Measurements from ENCODE around the gene CAV2. TPM values are rescaled to one million over a fixed set of nuclear protein-coding genes. Genes with fewer than 3 reads are reported as not detected.
A peak's percentile ranks its signal among the peaks of the same experiment; 100 is the strongest.

Gene CAV2
- not detected for polyA plus RNA-seq (ENCODE audit: low read depth in 6 of 6)

- peaks cover 0 to 7% of the 10 kb centered on the region in 2 donors for H3K36me3 Mint-ChIP-seq
- peaks cover 0 to 2% (median 0%) of the 10 kb centered on the region in 7 donors for H3K9me3 Mint-ChIP-seq
- peaks cover 11 to 16% (median 13%) of the 10 kb centered on the region in 3 donors for H3K4me1 Mint-ChIP-seq
- H3K27ac Mint-ChIP-seq: peak within 1 kb of the TSS in 1 of 6 donors; percentile 60
- H3K27me3 Mint-ChIP-seq: peaks cover 46 to 56% (median 56%) of the 10 kb centered on the region in 3 donors
- ATAC-seq (ENCODE audit: low read depth in 2 of 2): peak; percentile 48 to 54
- DNase-seq: no peak
- peak within 1 kb of the TSS; percentile 70 to 87 (median 78) for H3K4me3 Mint-ChIP-seq
Measured at GRCh38 chr7:116499168-116500077, at the start of gene CAV2. Gene CAV2, plus strand, starts transcription at chr7:116499738. Its CDS starts 44 bp downstream, at chr7:116499782.

- Mint-ChIP-seq H3K27me3 (peaks cover 5 to 23% (median 5%) of the 10 kb centered on the region in 3 donors), H3K36me3 (no peaks in the 10 kb centered on the region)
Measured at GRCh38 chr7:116449950-116450349, 49.6 kb upstream of the CAV2 start.

GRCh38 chr7:116451957-116452729 lies 47.4 kb upstream of the CAV2 start:
- ATAC-seq (ENCODE audit: low read depth in 2 of 2): no peak
- DNase-seq: no peak
- Mint-ChIP-seq H3K9me3 (no peaks in the 10 kb centered on the region), H3K27me3 (peaks cover 9 to 22% (median 12%) of the 10 kb centered on the region in 3 donors), H3K36me3 (no peaks in the 10 kb centered on the region), H3K4me1 (no peaks in the 10 kb centered on the region), H3K27ac (no peak overlapping the region), H3K4me3 (no peak overlapping the region)

More at GRCh38 chr7:116449950-116450349, 49.6 kb upstream of the CAV2 start:
- H3K4me1 Mint-ChIP-seq: no peaks in the 10 kb centered on the region
- H3K9me3 Mint-ChIP-seq: no peaks in the 10 kb centered on the region
- no peak overlapping the region for H3K27ac Mint-ChIP-seq
- H3K4me3 Mint-ChIP-seq: no peak overlapping the region
- DNase-seq (no peak), ATAC-seq (ENCODE audit: low read depth in 2 of 2) (no peak)

GRCh38 chr7:116454377-116454776 lies 45.2 kb upstream of the CAV2 start:
- Mint-ChIP-seq H3K27me3 (peaks cover 4 to 17% (median 14%) of the 10 kb centered on the region in 3 donors), H3K9me3 (no peaks in the 10 kb centered on the region), H3K4me1 (no peaks in the 10 kb centered on the region), H3K27ac (no peak overlapping the region), H3K36me3 (no peaks in the 10 kb centered on the region), H3K4me3 (no peak overlapping the region)
- DNase-seq (no peak), ATAC-seq (ENCODE audit: low read depth in 2 of 2) (no peak)

GRCh38 chr7:116455009-116455408 lies 44.5 kb upstream of the CAV2 start:
- H3K4me3 Mint-ChIP-seq: no peak overlapping the region
- ATAC-seq (ENCODE audit: low read depth in 2 of 2) (no peak), DNase-seq (no peak)
- H3K27me3 Mint-ChIP-seq: peaks cover 4 to 14% (median 11%) of the 10 kb centered on the region in 3 donors
- no peaks in the 10 kb centered on the region for H3K4me1 Mint-ChIP-seq
- no peak overlapping the region for H3K27ac Mint-ChIP-seq
- no peaks in the 10 kb centered on the region for H3K9me3 Mint-ChIP-seq
- no peaks in the 10 kb centered on the region for H3K36me3 Mint-ChIP-seq

GRCh38 chr7:116455499-116455898 lies 44.0 kb upstream of the CAV2 start:
- Mint-ChIP-seq H3K4me3 (no peak overlapping the region), H3K4me1 (no peaks in the 10 kb centered on the region), H3K27ac (no peak overlapping the region), H3K27me3 (peaks cover 4 to 14% (median 11%) of the 10 kb centered on the region in 3 donors), H3K9me3 (no peaks in the 10 kb centered on the region), H3K36me3 (no peaks in the 10 kb centered on the region)
- ATAC-seq (ENCODE audit: low read depth in 2 of 2) (no peak), DNase-seq (no peak)

- peaks cover 6 to 9% (median 6%) of the 10 kb centered on the region in 3 donors for H3K27me3 Mint-ChIP-seq
- H3K9me3 Mint-ChIP-seq: no peaks in the 10 kb centered on the region
- ATAC-seq (ENCODE audit: low read depth in 2 of 2) (no peak), DNase-seq (no peak)
- no peak overlapping the region for H3K27ac Mint-ChIP-seq
- H3K4me1 Mint-ChIP-seq: no peaks in the 10 kb centered on the region
- no peak overlapping the region for H3K4me3 Mint-ChIP-seq
- H3K36me3 Mint-ChIP-seq: no peaks in the 10 kb centered on the region
Measured at GRCh38 chr7:116461500-116461899, 38.0 kb upstream of the CAV2 start.

- no peaks in the 10 kb centered on the region for H3K4me1 Mint-ChIP-seq
- no peaks in the 10 kb centered on the region for H3K36me3 Mint-ChIP-seq
- no peak overlapping the region for H3K4me3 Mint-ChIP-seq
- peaks cover 3 to 6% (median 5%) of the 10 kb centered on the region in 3 donors for H3K27me3 Mint-ChIP-seq
- DNase-seq (no peak), ATAC-seq (ENCODE audit: low read depth in 2 of 2) (no peak)
- no peak overlapping the region for H3K27ac Mint-ChIP-seq
- peaks cover 0 to 2% (median 0%) of the 10 kb centered on the region in 7 donors for H3K9me3 Mint-ChIP-seq
Measured at GRCh38 chr7:116463956-116464355, 35.6 kb upstream of the CAV2 start.

GRCh38 chr7:116464375-116464774 lies 35.2 kb upstream of the CAV2 start:
- no peak for DNase-seq
- H3K4me3 Mint-ChIP-seq: no peak overlapping the region
- no peak for ATAC-seq (ENCODE audit: low read depth in 2 of 2)
- peaks cover 3 to 6% (median 5%) of the 10 kb centered on the region in 3 donors for H3K27me3 Mint-ChIP-seq
- H3K36me3 Mint-ChIP-seq: no peaks in the 10 kb centered on the region
- no peaks in the 10 kb centered on the region for H3K4me1 Mint-ChIP-seq
- peaks cover 0 to 2% (median 0%) of the 10 kb centered on the region in 7 donors for H3K9me3 Mint-ChIP-seq
- H3K27ac Mint-ChIP-seq: no peak overlapping the region

- H3K4me1 Mint-ChIP-seq: no peaks in the 10 kb centered on the region
- ATAC-seq (ENCODE audit: low read depth in 2 of 2): no peak
- DNase-seq: no peak
- H3K27ac Mint-ChIP-seq: peak overlapping the region in 1 of 6 donors; percentile 81
- H3K4me3 Mint-ChIP-seq: no peak overlapping the region
- H3K36me3 Mint-ChIP-seq: no peaks in the 10 kb centered on the region
- peaks cover 0 to 2% (median 0%) of the 10 kb centered on the region in 7 donors for H3K9me3 Mint-ChIP-seq
- H3K27me3 Mint-ChIP-seq: peaks cover 3 to 6% (median 5%) of the 10 kb centered on the region in 3 donors
Measured at GRCh38 chr7:116465125-116465524, 34.4 kb upstream of the CAV2 start.

- DNase-seq (no peak), ATAC-seq (ENCODE audit: low read depth in 2 of 2) (no peak)
- no peak overlapping the region for H3K4me3 Mint-ChIP-seq
- no peaks in the 10 kb centered on the region for H3K36me3 Mint-ChIP-seq
- H3K27me3 Mint-ChIP-seq: peaks cover under 1 to 18% (median 6%) of the 10 kb centered on the region in 3 donors
- H3K4me1 Mint-ChIP-seq: no peaks in the 10 kb centered on the region
- H3K9me3 Mint-ChIP-seq: peaks cover 0 to 2% (median 0%) of the 10 kb centered on the region in 7 donors
- H3K27ac Mint-ChIP-seq: no peak overlapping the region
Measured at GRCh38 chr7:116468534-116468933, 31.0 kb upstream of the CAV2 start.

GRCh38 chr7:116477625-116478024 lies 21.9 kb upstream of the CAV2 start:
- DNase-seq (no peak), ATAC-seq (ENCODE audit: low read depth in 2 of 2) (no peak)
- Mint-ChIP-seq H3K4me3 (no peak overlapping the region), H3K36me3 (peaks cover 0 to 3% of the 10 kb centered on the region in 2 donors), H3K4me1 (no peaks in the 10 kb centered on the region), H3K27ac (no peak overlapping the region), H3K9me3 (peaks cover 0 to 11% (median 5%) of the 10 kb centered on the region in 7 donors), H3K27me3 (peaks cover 0 to 29% (median 24%) of the 10 kb centered on the region in 3 donors)

GRCh38 chr7:116478834-116479233 lies 20.7 kb upstream of the CAV2 start:
- peaks cover 0 to 29% (median 24%) of the 10 kb centered on the region in 3 donors for H3K27me3 Mint-ChIP-seq
- no peak overlapping the region for H3K27ac Mint-ChIP-seq
- DNase-seq (no peak), ATAC-seq (ENCODE audit: low read depth in 2 of 2) (no peak)
- peaks cover 0 to 3% of the 10 kb centered on the region in 2 donors for H3K36me3 Mint-ChIP-seq
- no peak overlapping the region for H3K4me3 Mint-ChIP-seq
- H3K9me3 Mint-ChIP-seq: peaks cover 0 to 11% (median 5%) of the 10 kb centered on the region in 7 donors
- H3K4me1 Mint-ChIP-seq: no peaks in the 10 kb centered on the region
